Calu3 (cell line): ENCODE measurements around the gene SLC12A4. TPM values are rescaled to one million over a fixed set of nuclear protein-coding genes. Genes with fewer than 3 reads are reported as not detected.
A peak's percentile ranks its signal among the peaks of the same experiment; 100 is the strongest.

Experiments
- BruUV-seq: library from RNA; stranded (reverse); fragments of 400-500 nt; replicated peaks from 2 replicates; lab custom pipeline; 2021; lab: Mats Ljungman, UMichigan
- CTCF ChIA-PET: fragments of 300-600 bp; sonication (Branson Sonifier 250); formaldehyde crosslinking; loops from one replicate; lab custom pipeline; 2022; ENCODE audit warnings: antibody characterized with exemption; lab: Charles Lee
- DNase-seq: peaks from one replicate; pipeline ENCODE4 v3.0.0; 2022
- H3K27ac Mint-ChIP-seq: one replicate; pipeline ENCODE4 v1.8.0; 2022; ENCODE audit warnings: mixed read lengths; ENCODE audit not compliant: unreplicated experiment
- H3K27me3 Mint-ChIP-seq: one replicate; pipeline ENCODE4 v1.8.0; 2022; ENCODE audit warnings: mixed read lengths; ENCODE audit not compliant: unreplicated experiment
- H3K36me3 Mint-ChIP-seq: one replicate; pipeline ENCODE4 v1.8.0; 2022; ENCODE audit warnings: mild to moderate bottlenecking, moderate library complexity, mixed read lengths; ENCODE audit not compliant: insufficient read depth, unreplicated experiment
- H3K4me1 Mint-ChIP-seq: one replicate; pipeline ENCODE4 v1.8.0; 2022; ENCODE audit warnings: mild to moderate bottlenecking, low read depth, mixed read lengths; ENCODE audit not compliant: unreplicated experiment
- H3K4me3 Mint-ChIP-seq: one replicate; pipeline ENCODE4 v1.8.0; 2022; ENCODE audit warnings: mild to moderate bottlenecking, low read depth, moderate library complexity, mixed read lengths; ENCODE audit not compliant: unreplicated experiment
- H3K9me3 Mint-ChIP-seq: one replicate; pipeline ENCODE4 v1.8.0; 2022; ENCODE audit warnings: low read depth, mixed read lengths; ENCODE audit not compliant: unreplicated experiment
- intact Hi-C: fragments of 100-400 bp; cut with micrococcal nuclease; formaldehyde crosslinking; loops from one replicate; pipeline ENCODE4 v1.10.0; 2022; ENCODE audit not compliant: unreplicated experiment
- total RNA-seq: library from RNA; stranded (reverse); gene quantifications from 2 replicates; pipeline ENCODE4 v1.2.3, GENCODE V29; 2022
- TF ChIP-seq, protein P1 (sequence below): fragments of 200-600 bp; IDR thresholded peaks from one replicate; pipeline ENCODE4 v1.8.0; 2022; ENCODE audit warnings: antibody characterized with exemption; ENCODE audit not compliant: unreplicated experiment

SLC12A4 gene
- total RNA-seq, 1 experiment from 2014 or later, result 38.0 TPM

DNA sequence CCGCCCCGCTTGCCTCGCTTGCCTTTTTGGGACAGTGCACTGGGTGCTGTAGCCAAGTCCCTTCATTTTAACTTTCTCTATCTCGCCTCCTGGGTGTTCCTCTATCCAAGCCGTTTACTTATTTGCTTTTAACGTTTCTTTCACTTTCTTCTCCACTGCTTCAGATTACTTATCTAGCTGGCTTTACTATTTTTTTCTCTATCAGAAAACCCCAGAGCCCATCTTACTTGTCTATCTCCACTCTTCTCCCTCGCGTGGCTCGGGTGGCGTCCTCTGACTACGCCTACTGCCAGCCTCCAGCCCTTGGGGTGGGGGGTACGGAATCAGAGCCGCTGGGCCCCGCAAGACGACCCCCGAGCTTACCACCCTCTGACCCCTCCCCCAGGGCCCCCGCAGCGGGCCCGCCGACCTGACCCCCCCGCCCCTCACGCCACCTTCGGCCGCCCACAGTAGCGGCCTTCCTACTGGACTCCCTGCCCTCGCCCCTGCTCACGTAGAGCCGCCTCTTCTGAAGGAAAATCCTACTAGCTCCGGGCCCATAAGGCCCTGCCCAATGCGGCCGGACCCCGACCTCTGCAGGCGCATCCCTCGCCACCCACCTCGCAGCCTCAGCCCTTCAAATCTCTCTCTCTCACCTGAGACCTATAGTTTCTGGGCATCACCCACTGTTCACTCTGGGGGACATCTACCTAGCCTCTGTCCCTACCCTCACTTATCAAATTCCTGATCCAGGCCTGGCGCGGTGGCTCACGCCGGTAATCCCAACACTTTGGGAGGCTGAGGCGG, 1.0 kb upstream of the SLC12A4 start:
- peak overlapping the region; percentile 69 for H3K27ac Mint-ChIP-seq
- peak overlapping the region; percentile 85 for H3K4me3 Mint-ChIP-seq
- CTCF ChIA-PET, result interaction anchor here (0.6 kb wide), 2 partner anchors 12 to 30 kb away, joined by 3 to 7 read pairs; no protein-coding TSS in a partner anchor
- no TSS peak for BruUV-seq
- H3K36me3 Mint-ChIP-seq, result peaks cover 36% of the 10 kb centered on the region
- H3K27me3 Mint-ChIP-seq, result no peaks in the 10 kb centered on the region
- H3K4me1 Mint-ChIP-seq, result peaks cover 23% of the 10 kb centered on the region
- TF ChIP-seq, protein P1, sequence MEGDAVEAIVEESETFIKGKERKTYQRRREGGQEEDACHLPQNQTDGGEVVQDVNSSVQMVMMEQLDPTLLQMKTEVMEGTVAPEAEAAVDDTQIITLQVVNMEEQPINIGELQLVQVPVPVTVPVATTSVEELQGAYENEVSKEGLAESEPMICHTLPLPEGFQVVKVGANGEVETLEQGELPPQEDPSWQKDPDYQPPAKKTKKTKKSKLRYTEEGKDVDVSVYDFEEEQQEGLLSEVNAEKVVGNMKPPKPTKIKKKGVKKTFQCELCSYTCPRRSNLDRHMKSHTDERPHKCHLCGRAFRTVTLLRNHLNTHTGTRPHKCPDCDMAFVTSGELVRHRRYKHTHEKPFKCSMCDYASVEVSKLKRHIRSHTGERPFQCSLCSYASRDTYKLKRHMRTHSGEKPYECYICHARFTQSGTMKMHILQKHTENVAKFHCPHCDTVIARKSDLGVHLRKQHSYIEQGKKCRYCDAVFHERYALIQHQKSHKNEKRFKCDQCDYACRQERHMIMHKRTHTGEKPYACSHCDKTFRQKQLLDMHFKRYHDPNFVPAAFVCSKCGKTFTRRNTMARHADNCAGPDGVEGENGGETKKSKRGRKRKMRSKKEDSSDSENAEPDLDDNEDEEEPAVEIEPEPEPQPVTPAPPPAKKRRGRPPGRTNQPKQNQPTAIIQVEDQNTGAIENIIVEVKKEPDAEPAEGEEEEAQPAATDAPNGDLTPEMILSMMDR, result no peak
- intact Hi-C loops, result no loop called here
- no peaks in the 10 kb centered on the region for H3K9me3 Mint-ChIP-seq
- no peak for DNase-seq

DNA sequence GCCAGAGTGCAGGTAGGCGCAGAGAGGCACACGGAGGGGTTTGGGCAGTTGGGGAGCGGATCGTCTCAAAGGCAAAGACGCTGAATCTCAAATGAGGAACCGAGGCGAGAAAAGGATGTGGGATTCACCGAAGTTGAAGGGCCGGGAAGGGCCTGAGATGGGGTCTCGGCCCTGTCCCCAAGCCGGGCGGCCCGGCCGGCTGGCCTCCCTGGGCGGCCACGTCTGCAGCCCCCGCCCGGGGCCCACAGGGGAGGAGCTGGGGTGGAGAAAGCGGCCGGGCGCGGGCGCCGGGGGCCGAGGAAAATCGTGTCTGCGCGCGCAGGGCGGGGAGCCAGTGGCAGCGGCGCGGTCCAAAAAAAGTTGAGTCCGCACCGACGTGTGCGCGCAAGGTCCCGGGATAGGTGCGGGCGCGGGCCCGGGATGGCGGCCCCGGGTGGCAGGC, 458 bp downstream of the SLC12A4 start:
- H3K27ac Mint-ChIP-seq, result peak overlapping the region; percentile 45
- intact Hi-C loops, result no loop called here

DNA sequence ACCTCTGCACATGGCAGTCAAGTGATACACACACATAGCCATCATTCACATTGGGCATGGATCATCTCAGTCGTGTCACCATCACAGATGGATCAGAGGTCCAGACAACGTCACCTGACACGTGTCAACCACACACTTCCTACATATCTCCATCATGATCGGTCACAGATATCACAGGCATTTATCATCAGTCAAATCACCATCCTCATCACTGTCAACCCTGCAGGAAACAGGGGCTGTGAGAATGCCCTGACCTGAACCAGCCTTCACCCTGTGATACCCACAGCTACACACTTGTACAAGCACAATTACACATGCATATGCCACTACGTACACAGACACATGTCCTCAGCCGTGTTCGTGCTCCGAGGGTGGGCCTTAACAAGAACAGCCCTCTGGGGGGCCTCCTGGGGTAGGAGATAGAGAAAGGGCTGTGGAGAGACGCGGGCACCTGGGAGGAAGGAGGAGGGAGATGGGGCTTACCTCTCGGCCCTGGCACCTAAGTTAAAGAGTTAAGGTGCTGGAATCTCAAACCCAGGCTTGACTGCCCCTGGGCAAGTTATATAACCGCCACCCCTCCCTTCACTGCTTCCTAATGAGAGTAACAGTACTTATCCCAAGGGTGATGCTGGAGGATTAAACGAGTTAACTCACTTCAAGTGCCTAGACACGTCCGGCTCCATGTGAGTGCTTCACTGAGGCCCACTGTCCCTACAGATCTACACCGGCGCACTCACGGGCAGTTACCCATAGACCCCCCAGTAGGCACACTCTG, 1.1 kb downstream of the SLC12A4 start:
- peak overlapping the region; percentile 45 for H3K27ac Mint-ChIP-seq
- TSS peak; percentile 53 for BruUV-seq
- H3K36me3 Mint-ChIP-seq, result peaks cover 36% of the 10 kb centered on the region
- CTCF ChIA-PET, result no interaction called here
- peak overlapping the region; percentile 85 for H3K4me3 Mint-ChIP-seq
- DNase-seq, result peak; percentile 13
- intact Hi-C loops, result no loop called here
- H3K9me3 Mint-ChIP-seq, result no peaks in the 10 kb centered on the region
- H3K27me3 Mint-ChIP-seq, result no peaks in the 10 kb centered on the region
- H3K4me1 Mint-ChIP-seq, result peaks cover 23% of the 10 kb centered on the region
- TF ChIP-seq, protein P1, result no peak

More for the DNA sequence above, 458 bp downstream of the SLC12A4 start:
- peaks cover 36% of the 10 kb centered on the region for H3K36me3 Mint-ChIP-seq
- no peaks in the 10 kb centered on the region for H3K9me3 Mint-ChIP-seq
- H3K27me3 Mint-ChIP-seq, result no peaks in the 10 kb centered on the region
- H3K4me1 Mint-ChIP-seq, result peaks cover 23% of the 10 kb centered on the region
- BruUV-seq, result no TSS peak
- CTCF ChIA-PET, result no interaction called here
- H3K4me3 Mint-ChIP-seq, result peak overlapping the region; percentile 85
- DNase-seq, result peak; percentile 40
- TF ChIP-seq, protein P1, result no peak

DNA sequence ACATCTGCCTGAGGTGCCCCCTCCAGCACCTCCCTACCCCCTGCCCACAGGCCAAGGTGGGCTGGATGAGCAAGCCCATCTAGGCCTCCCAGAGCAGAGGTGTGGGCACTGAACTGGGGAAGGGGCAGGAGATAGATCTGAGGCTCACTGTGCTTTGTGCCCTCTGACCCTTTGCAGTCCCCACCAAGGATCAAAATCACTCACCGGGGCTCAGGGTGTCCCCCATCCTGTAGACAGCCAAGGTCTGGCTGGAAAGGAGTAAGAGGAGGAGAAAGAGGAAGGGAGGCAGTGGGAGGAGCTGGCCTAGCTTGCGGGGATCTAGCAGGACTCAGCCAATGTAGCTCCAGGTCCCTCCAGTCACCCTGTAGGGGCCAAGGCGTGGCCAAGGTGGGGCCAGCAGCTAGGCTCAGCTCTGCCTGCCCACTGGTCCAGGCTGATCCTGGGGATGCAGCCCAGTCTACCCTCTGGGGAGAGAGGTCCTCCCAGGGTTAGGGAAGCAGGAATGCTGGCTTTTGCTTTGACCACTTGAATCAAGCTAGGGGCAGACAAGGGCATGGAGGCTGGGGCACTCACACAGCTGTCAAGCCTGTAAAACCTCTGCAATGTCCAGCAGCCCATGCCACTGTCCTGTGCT, 1.8 kb downstream of the SLC12A4 start:
- intact Hi-C loops, result no loop called here
- CTCF ChIA-PET, result no interaction called here
- peaks cover 36% of the 10 kb centered on the region for H3K36me3 Mint-ChIP-seq
- no peak for DNase-seq
- TF ChIP-seq, protein P1, result no peak
- peaks cover 23% of the 10 kb centered on the region for H3K4me1 Mint-ChIP-seq
- BruUV-seq, result no TSS peak
- peak overlapping the region; percentile 85 for H3K4me3 Mint-ChIP-seq
- no peaks in the 10 kb centered on the region for H3K27me3 Mint-ChIP-seq
- no peak overlapping the region for H3K27ac Mint-ChIP-seq
- no peaks in the 10 kb centered on the region for H3K9me3 Mint-ChIP-seq
